ENCODE data around the gene TK1. TPM values are rescaled to one million over a fixed set of nuclear protein-coding genes. Genes with fewer than 3 reads are reported as not detected.

TK1 gene
- total RNA-seq, 1 experiment from 2014 or later, result 153 TPM

- CTCF ChIA-PET, result interaction anchor here (0.5 kb wide), 1 partner anchor 15 kb away, joined by 3 read pairs; no protein-coding TSS in a partner anchor
- in situ Hi-C loops (cut with HindIII; ENCODE audit: low pct_unique_long_range_greater_than_20kb, low sequenced_read_pairs) (no loop called here), intact Hi-C loops (cut with micrococcal nuclease; ENCODE audit: unreplicated experiment) (no loop called here)
- Histone ChIP-seq H3K27me3 (ENCODE audit: control insufficient read depth, insufficient read depth, low read length) (no peaks in the 10 kb centered on the region), H3K4me3 (ENCODE audit: low read depth in 2 of 2, low read length in 2 of 2) (no peak overlapping the region), H3K36me3 (ENCODE audit: control insufficient read depth, insufficient read depth, low read length) (no peaks in the 10 kb centered on the region), H3K27ac (ENCODE audit: low read length) (no peak overlapping the region), H3K4me1 (ENCODE audit: control insufficient read depth, insufficient read depth, low read length) (no peaks in the 10 kb centered on the region), H3K9me3 (ENCODE audit: control insufficient read depth, insufficient read depth, low read depth, low read length) (no peaks in the 10 kb centered on the region)
- POLR2A ChIA-PET, result interaction anchor here (0.6 kb wide), 1 partner anchor 108 kb away, joined by 15 read pairs; no protein-coding TSS in a partner anchor
- TF ChIP-seq, protein P1, sequence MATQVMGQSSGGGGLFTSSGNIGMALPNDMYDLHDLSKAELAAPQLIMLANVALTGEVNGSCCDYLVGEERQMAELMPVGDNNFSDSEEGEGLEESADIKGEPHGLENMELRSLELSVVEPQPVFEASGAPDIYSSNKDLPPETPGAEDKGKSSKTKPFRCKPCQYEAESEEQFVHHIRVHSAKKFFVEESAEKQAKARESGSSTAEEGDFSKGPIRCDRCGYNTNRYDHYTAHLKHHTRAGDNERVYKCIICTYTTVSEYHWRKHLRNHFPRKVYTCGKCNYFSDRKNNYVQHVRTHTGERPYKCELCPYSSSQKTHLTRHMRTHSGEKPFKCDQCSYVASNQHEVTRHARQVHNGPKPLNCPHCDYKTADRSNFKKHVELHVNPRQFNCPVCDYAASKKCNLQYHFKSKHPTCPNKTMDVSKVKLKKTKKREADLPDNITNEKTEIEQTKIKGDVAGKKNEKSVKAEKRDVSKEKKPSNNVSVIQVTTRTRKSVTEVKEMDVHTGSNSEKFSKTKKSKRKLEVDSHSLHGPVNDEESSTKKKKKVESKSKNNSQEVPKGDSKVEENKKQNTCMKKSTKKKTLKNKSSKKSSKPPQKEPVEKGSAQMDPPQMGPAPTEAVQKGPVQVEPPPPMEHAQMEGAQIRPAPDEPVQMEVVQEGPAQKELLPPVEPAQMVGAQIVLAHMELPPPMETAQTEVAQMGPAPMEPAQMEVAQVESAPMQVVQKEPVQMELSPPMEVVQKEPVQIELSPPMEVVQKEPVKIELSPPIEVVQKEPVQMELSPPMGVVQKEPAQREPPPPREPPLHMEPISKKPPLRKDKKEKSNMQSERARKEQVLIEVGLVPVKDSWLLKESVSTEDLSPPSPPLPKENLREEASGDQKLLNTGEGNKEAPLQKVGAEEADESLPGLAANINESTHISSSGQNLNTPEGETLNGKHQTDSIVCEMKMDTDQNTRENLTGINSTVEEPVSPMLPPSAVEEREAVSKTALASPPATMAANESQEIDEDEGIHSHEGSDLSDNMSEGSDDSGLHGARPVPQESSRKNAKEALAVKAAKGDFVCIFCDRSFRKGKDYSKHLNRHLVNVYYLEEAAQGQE (IDR thresholded peaks at IDR 0.05; ENCODE audit: insufficient read depth in 1 of 2, low read depth in 2 of 2, low read length in 1 of 2), result no peak
- TF ChIP-seq CTCF (IDR thresholded peaks at IDR 0.05) (no peak), POLR2AphosphoS5 (IDR thresholded peaks at IDR 0.05; ENCODE audit: low read depth, low read length) (no peak), TCF7L2 (IDR thresholded peaks at IDR 0.05; ENCODE audit: low read depth, low read length) (no peak), SIN3A (IDR thresholded peaks at IDR 0.05; ENCODE audit: borderline replicate concordance, insufficient read depth, low read depth, low read length) (no peak)
- no TSS peak for BruUV-seq (replicated peaks)
- ATAC-seq (no peak), DNase-seq (ENCODE audit: low read depth, low spot score) (no peak)
These were observed 31.7 kb downstream of the TK1 start for GRCh38 chr17:78154903-78155811.

GRCh38 chr17:78151514-78152008 lies 35.3 kb downstream of the TK1 start:
- intact Hi-C loops (cut with micrococcal nuclease; ENCODE audit: unreplicated experiment) (no loop called here), in situ Hi-C loops (cut with HindIII; ENCODE audit: low pct_unique_long_range_greater_than_20kb, low sequenced_read_pairs) (no loop called here)
- POLR2A ChIA-PET, result interaction anchor here (0.6 kb wide), 1 partner anchor 722 kb away, joined by 9 read pairs; no protein-coding TSS in a partner anchor
- CTCF ChIA-PET, result interaction anchor here (0.7 kb wide), 1 partner anchor 256 kb away, joined by 12 read pairs; no protein-coding TSS in a partner anchor
- H3K9me3 ChIP-seq (ENCODE audit: control insufficient read depth, insufficient read depth, low read depth, low read length), result no peaks in the 10 kb centered on the region
- H3K36me3 ChIP-seq (ENCODE audit: control insufficient read depth, insufficient read depth, low read length), result no peaks in the 10 kb centered on the region
- no peak for DNase-seq (ENCODE audit: low read depth, low spot score)
- no peaks in the 10 kb centered on the region; the same call in 1 of the 2 replicates for H3K4me1 ChIP-seq (ENCODE audit: control insufficient read depth, insufficient read depth, low read length)
- TF ChIP-seq, protein P1 (IDR thresholded peaks at IDR 0.05; ENCODE audit: insufficient read depth in 1 of 2, low read depth in 2 of 2, low read length in 1 of 2), result no peak
- TF ChIP-seq CTCF (IDR thresholded peaks at IDR 0.05) (no peak), SIN3A (IDR thresholded peaks at IDR 0.05; ENCODE audit: borderline replicate concordance, insufficient read depth, low read depth, low read length) (no peak), TCF7L2 (IDR thresholded peaks at IDR 0.05; ENCODE audit: low read depth, low read length) (no peak), POLR2AphosphoS5 (IDR thresholded peaks at IDR 0.05; ENCODE audit: low read depth, low read length) (no peak)
- ATAC-seq, result no peak
- H3K4me3 ChIP-seq (ENCODE audit: low read depth in 2 of 2, low read length in 2 of 2), result no peak overlapping the region
- no peaks in the 10 kb centered on the region for H3K27me3 ChIP-seq (ENCODE audit: control insufficient read depth, insufficient read depth, low read length)
- BruUV-seq (replicated peaks), result no TSS peak
- H3K27ac ChIP-seq (ENCODE audit: low read length), result no peak overlapping the region
